CD14-positive monocyte (primary cell): Measurements from ENCODE around the gene COMMD8. TPM values are rescaled to one million over a fixed set of nuclear protein-coding genes. Genes with fewer than 3 reads are reported as not detected.

Experiments used
- DNase-seq, 3 donors: peaks; one replicate each; pipeline ENCODE4 v3.0.0-alpha.2; 2011 to 2022
- H2AFZ ChIP-seq: 2 replicates; pipeline ENCODE4 v1.6.0; 2012; ENCODE audit warnings: mild to moderate bottlenecking, low read depth, low read length, inconsistent platforms; ENCODE audit not compliant: insufficient read depth, poor library complexity, severe bottlenecking
- H3K27ac ChIP-seq, 2 donors: 1 replicate in 1 of 2; 2 replicates in 1 of 2; pipeline ENCODE4 v1.5.1; 2012 to 2013; ENCODE audit warnings: low read length in 2 of 2, control low read depth in 1 of 2, inconsistent platforms in 1 of 2, low read depth in 1 of 2, mild to moderate bottlenecking in 1 of 2
- H3K27me3 ChIP-seq, 2 donors: one replicate each; pipeline versions ENCODE4 v1.6.0 to v1.6.1; 2011 to 2013; ENCODE audit warnings: low read length in 2 of 2; ENCODE audit not compliant: control insufficient read depth in 2 of 2, insufficient read depth in 2 of 2
- H3K36me3 ChIP-seq, 2 donors: replicated peaks in 1 of 2; 1 replicate in 1 of 2; 2 replicates in 1 of 2; pipeline versions ENCODE4 v1.5.1 to v1.6.1; 2012 to 2013; ENCODE audit warnings: low read length in 2 of 2, control low read depth in 1 of 2, inconsistent platforms in 1 of 2, mild to moderate bottlenecking in 1 of 2; ENCODE audit not compliant: insufficient read depth in 2 of 2, control insufficient read depth in 1 of 2
- H3K4me1 ChIP-seq, 2 donors: 1 replicate in 1 of 2; 2 replicates in 1 of 2; pipeline versions ENCODE4 v1.5.1 to v1.6.1; 2012 to 2013; ENCODE audit warnings: low read length in 2 of 2, control low read depth in 1 of 2, inconsistent platforms in 1 of 2, mild to moderate bottlenecking in 1 of 2, moderate library complexity in 1 of 2; ENCODE audit not compliant: insufficient read depth in 2 of 2, control insufficient read depth in 1 of 2
- H3K4me2 ChIP-seq: replicated peaks from 2 replicates; pipeline ENCODE3; 2012; ENCODE audit warnings: low read length, moderate library complexity, mild to moderate bottlenecking; ENCODE audit not compliant: poor library complexity, severe bottlenecking; ENCODE audit errors: extremely low read depth
- H3K4me3 ChIP-seq, 3 experiments: fragments of 200-600 bp in 1 of 3; sonication (generic) in 1 of 3; replicated peaks in 1 of 3; 1 replicate in 2 of 3; 2 replicates in 1 of 3; pipeline ENCODE4 v1.5.1; 2011 to 2013; ENCODE audit warnings: low read length in 3 of 3, mild to moderate bottlenecking in 3 of 3, control low read depth in 2 of 3, low read depth in 2 of 3, inconsistent platforms in 1 of 3, moderate library complexity in 1 of 3
- H3K79me2 ChIP-seq: 2 replicates; pipeline ENCODE4 v1.6.0; 2012; ENCODE audit warnings: mild to moderate bottlenecking, control low read depth, inconsistent platforms, low read length, moderate library complexity; ENCODE audit not compliant: insufficient read depth
- H3K9ac ChIP-seq: 2 replicates; pipeline ENCODE4 v1.6.0; 2017; ENCODE audit warnings: low read length, mild to moderate bottlenecking; ENCODE audit not compliant: insufficient read depth, poor library complexity, severe bottlenecking
- H3K9me3 ChIP-seq, 2 donors: replicated peaks in 1 of 2; 1 replicate in 1 of 2; 2 replicates in 1 of 2; pipeline versions ENCODE4 v1.5.1 to v1.6.1; 2012 to 2013; ENCODE audit warnings: low read length in 2 of 2, control low read depth in 1 of 2; ENCODE audit not compliant: control insufficient read depth in 1 of 2, insufficient read depth in 1 of 2
- H4K20me1 ChIP-seq: 2 replicates; pipeline ENCODE4 v1.6.0; 2012; ENCODE audit warnings: mild to moderate bottlenecking, low read length, control low read depth, moderate library complexity; ENCODE audit not compliant: insufficient read depth
- H3K27ac Mint-ChIP-seq, 7 donors: one replicate each; pipeline ENCODE4 v1.8.0; 2020; ENCODE audit warnings: mild to moderate bottlenecking in 7 of 7, mixed read lengths in 7 of 7, moderate library complexity in 6 of 7, inconsistent platforms in 2 of 7
- H3K27me3 Mint-ChIP-seq, 3 donors: one replicate each; pipeline ENCODE4 v1.8.0; 2021 to 2022; ENCODE audit warnings: low read depth in 3 of 3, mild to moderate bottlenecking in 3 of 3, mixed read lengths in 3 of 3, moderate library complexity in 3 of 3, inconsistent platforms in 1 of 3
- H3K36me3 Mint-ChIP-seq, 2 donors: one replicate each; pipeline ENCODE4 v1.8.0; 2020; ENCODE audit warnings: mixed read lengths in 2 of 2, inconsistent platforms in 1 of 2, mild to moderate bottlenecking in 1 of 2
- H3K4me1 Mint-ChIP-seq: one replicate; pipeline ENCODE4 v1.8.0; 2020; ENCODE audit warnings: mild to moderate bottlenecking, mixed read lengths
- H3K4me3 Mint-ChIP-seq, 2 donors: one replicate each; pipeline ENCODE4 v1.8.0; 2020; ENCODE audit warnings: mild to moderate bottlenecking in 2 of 2, mixed read lengths in 2 of 2, moderate library complexity in 1 of 2
- H3K9me3 Mint-ChIP-seq, 7 donors: one replicate each; pipeline ENCODE4 v1.8.0; 2020 to 2022; ENCODE audit warnings: mixed read lengths in 7 of 7, mild to moderate bottlenecking in 6 of 7, moderate library complexity in 6 of 7, inconsistent platforms in 2 of 7
- CTCF ChIP-seq: fragments of 200-600 bp; IDR thresholded peaks from one replicate; pipeline ENCODE4 v1.8.0; 2022; ENCODE audit warnings: antibody characterized with exemption, mild to moderate bottlenecking
- WGBS: methylation state at CpG from one replicate; pipeline ENCODE4 v1.1.5; 2013; ENCODE audit warnings: missing lambda C conversion rate; ENCODE audit not compliant: insufficient coverage; 5-methylcytosine and 5-hydroxymethylcytosine counted together
- intact Hi-C, 2 donors: fragments of 100-400 bp; cut with micrococcal nuclease; formaldehyde crosslinking; loops; one replicate each; pipeline versions ENCODE4 v1.15.0 to v1.15.1; 2023
- polyA plus RNA-seq, 3 donors: library from polyadenylated mRNA; depleted of rRNA in 1 of 3; unstranded in 2 of 3; stranded (reverse) in 1 of 3; fragments of 300-500 nt in 2 of 3; fragments of >200 nt in 1 of 3; fragmentation: Illumina TruSeq in 2 of 3; gene quantifications; 1 replicate in 2 of 3; 2 replicates in 1 of 3; pipeline ENCODE4 v1.2.3, GENCODE V29; 2012 to 2021

Gene COMMD8
- polyA plus RNA-seq, 3 donors, result 11.5 to 90.8 (median 71.8) TPM

GRCh38 chr4:47478804-47479203, 15.3 kb upstream of the COMMD8 start:
- no peak overlapping the region for H3K4me3 ChIP-seq
- no peak overlapping the region for H3K9ac ChIP-seq
- H3K4me2 ChIP-seq, result no peak overlapping the region
- no peaks in the 10 kb centered on the region for H3K9me3 ChIP-seq
- no peak overlapping the region for H2AFZ ChIP-seq
- Mint-ChIP-seq H3K4me1 (peaks cover 24% of the 10 kb centered on the region), H3K36me3 (no peaks in the 10 kb centered on the region), H3K27ac (peak overlapping the region in 1 of 7 donors; percentile 53), H3K27me3 (no peaks in the 10 kb centered on the region), H3K4me3 (no peak overlapping the region), H3K9me3 (peaks cover 0 to 2% (median 0%) of the 10 kb centered on the region in 7 donors)
- no peaks in the 10 kb centered on the region for H3K36me3 ChIP-seq
- intact Hi-C loops, result no loop called here
- no peak for TF ChIP-seq CTCF
- H3K27ac ChIP-seq, result no peak overlapping the region
- H3K79me2 ChIP-seq, result no peaks in the 10 kb centered on the region
- H3K27me3 ChIP-seq, result no peaks in the 10 kb centered on the region
- 95% methylated on average over 4 of the region's 4 CpGs for WGBS
- DNase-seq, result no peak
- H4K20me1 ChIP-seq, result no peaks in the 10 kb centered on the region
- peaks cover 14 to 24% of the 10 kb centered on the region in 2 donors for H3K4me1 ChIP-seq

- Mint-ChIP-seq H3K4me1 (peaks cover 32% of the 10 kb centered on the region), H3K9me3 (peaks cover 0 to 2% (median 0%) of the 10 kb centered on the region in 7 donors), H3K36me3 (no peaks in the 10 kb centered on the region), H3K27me3 (no peaks in the 10 kb centered on the region), H3K27ac (no peak overlapping the region), H3K4me3 (no peak overlapping the region)
- no peak for TF ChIP-seq CTCF
- Histone ChIP-seq H3K79me2 (no peaks in the 10 kb centered on the region), H3K4me2 (no peak overlapping the region), H3K9me3 (no peaks in the 10 kb centered on the region), H3K4me3 (no peak overlapping the region), H3K36me3 (no peaks in the 10 kb centered on the region), H2AFZ (no peak overlapping the region), H4K20me1 (no peaks in the 10 kb centered on the region), H3K27ac (no peak overlapping the region), H3K4me1 (peaks cover 12 to 30% of the 10 kb centered on the region in 2 donors), H3K9ac (no peak overlapping the region), H3K27me3 (no peaks in the 10 kb centered on the region)
- DNase-seq, result no peak
- WGBS, result no CpG with 5 or more reads among the region's 1 CpG
- intact Hi-C loops, result no loop called here
Observed at GRCh38 chr4:47475411-47475810, 11.9 kb upstream of the COMMD8 start.
